HEK293 (cell line): ENCODE results near the gene OGFOD3.

Experiments
- CTCF ChIA-PET: fragments of 350-600 bp; formaldehyde crosslinking; extraction: SDS; loops from one replicate; lab custom pipeline; 2021; ENCODE audit warnings: antibody characterized with exemption; lab: Yijun Ruan, JAX
- POLR2A ChIA-PET: fragments of 300-600 bp; formaldehyde crosslinking; extraction: SDS; loops from one replicate; lab custom pipeline; 2020; ENCODE audit warnings: antibody characterized with exemption, inconsistent platforms; lab: Yijun Ruan, JAX
- H3K27ac ChIP-seq: fragments of 200-500 bp; sonication (Bioruptor generic); 2 replicates; pipeline ENCODE4 v1.5.1; 2014; ENCODE audit warnings: low read depth, low read length, control low read depth, inconsistent platforms; ENCODE audit errors: extremely low read depth
- H3K36me3 ChIP-seq, 2 experiments: fragments of 200-500 bp in 1 of 2; sonication (Bioruptor generic) in 1 of 2; 1 replicate in 1 of 2; 2 replicates in 1 of 2; pipeline ENCODE4 v1.5.1; 2014 to 2017; ENCODE audit warnings: inconsistent platforms in 2 of 2, low read length in 2 of 2; ENCODE audit not compliant: control insufficient read depth in 2 of 2, insufficient read depth in 1 of 2
- H3K4me1 ChIP-seq: fragments of 200-500 bp; sonication (Bioruptor generic); 2 replicates; pipeline ENCODE4 v1.5.1; 2014; ENCODE audit warnings: mild to moderate bottlenecking, low read length, inconsistent platforms; ENCODE audit not compliant: control insufficient read depth, insufficient read depth
- H3K4me3 ChIP-seq: 2 replicates; pipeline ENCODE4 v1.5.1; 2011; ENCODE audit warnings: low read depth, mild to moderate bottlenecking, control low read depth, low read length, moderate library complexity
- H3K9me3 ChIP-seq: fragments of 200-500 bp; sonication (Bioruptor generic); 2 replicates; pipeline ENCODE4 v1.5.1; 2014; ENCODE audit warnings: low read depth, low read length, inconsistent platforms; ENCODE audit not compliant: control insufficient read depth, insufficient read depth
- GLIS2 ChIP-seq: fragments of 450-650 bp; formaldehyde crosslinking; IDR thresholded peaks from 2 replicates; pipeline ENCODE4 v1.5.1; 2016; ENCODE audit warnings: missing biosample characterization, missing genetic modification characterization
- OVOL3 ChIP-seq: fragments of 450-650 bp; formaldehyde crosslinking; IDR thresholded peaks from 2 replicates; pipeline ENCODE4 v1.5.1; 2016; ENCODE audit warnings: missing biosample characterization, missing genetic modification characterization
- PRDM4 ChIP-seq: fragments of 450-650 bp; formaldehyde crosslinking; IDR thresholded peaks from 2 replicates; pipeline ENCODE4 v1.5.1; 2017; ENCODE audit warnings: missing biosample characterization, missing genetic modification characterization
- PRDM6 ChIP-seq: fragments of 450-650 bp; formaldehyde crosslinking; IDR thresholded peaks from 2 replicates; pipeline ENCODE4 v1.5.1; 2017; ENCODE audit warnings: missing biosample characterization, missing genetic modification characterization
- SETDB1 ChIP-seq: IDR thresholded peaks from one replicate; pipeline ENCODE4 v1.6.1; 2017; ENCODE audit warnings: mild to moderate bottlenecking, low read length, moderate library complexity, mixed read lengths; ENCODE audit not compliant: insufficient read length
- TCF7L2 ChIP-seq: IDR thresholded peaks from 2 replicates; pipeline ENCODE4 v1.6.1; 2011; ENCODE audit warnings: low read depth, mild to moderate bottlenecking, inconsistent platforms, low read length, moderate library complexity, borderline replicate concordance
- TRIM28 ChIP-seq: IDR thresholded peaks from 2 replicates; pipeline ENCODE4 v1.6.1; 2011; ENCODE audit warnings: low read length, control low read depth, borderline replicate concordance
- ZBTB44 ChIP-seq: fragments of 450-650 bp; IDR thresholded peaks from 2 replicates; pipeline ENCODE4 v1.5.1; 2018; ENCODE audit warnings: missing biosample characterization, mild to moderate bottlenecking, missing genetic modification characterization
- ZBTB49 ChIP-seq: fragments of 450-650 bp; formaldehyde crosslinking; IDR thresholded peaks from 2 replicates; pipeline ENCODE4 v1.5.1; 2016; ENCODE audit warnings: missing biosample characterization, missing genetic modification characterization, low read depth
- ZFP41 ChIP-seq: fragments of 450-650 bp; formaldehyde crosslinking; IDR thresholded peaks from 2 replicates; pipeline ENCODE4 v1.5.1; 2016; ENCODE audit warnings: missing biosample characterization, missing genetic modification characterization, borderline replicate concordance
- ZNF354C ChIP-seq: fragments of 450-650 bp; formaldehyde crosslinking; IDR thresholded peaks from 2 replicates; pipeline ENCODE4 v1.5.1; 2016; ENCODE audit warnings: missing biosample characterization, missing genetic modification characterization, low read depth, borderline replicate concordance
- ZNF394 ChIP-seq: fragments of 450-650 bp; formaldehyde crosslinking; IDR thresholded peaks from 2 replicates; pipeline ENCODE4 v1.5.1; 2016; ENCODE audit warnings: missing biosample characterization, missing genetic modification characterization, mild to moderate bottlenecking, moderate library complexity, borderline replicate concordance
- ZNF510 ChIP-seq: fragments of 450-650 bp; formaldehyde crosslinking; IDR thresholded peaks from 2 replicates; pipeline ENCODE4 v1.5.1; 2018; ENCODE audit warnings: mild to moderate bottlenecking, missing genetic modification characterization, missing biosample characterization; ENCODE audit not compliant: insufficient replicate concordance
- ZNF518A ChIP-seq: fragments of 450-650 bp; formaldehyde crosslinking; conservative IDR thresholded peaks from 2 replicates; pipeline ENCODE4 v1.5.1; 2016; ENCODE audit warnings: low read depth, missing biosample characterization, missing genetic modification characterization
- ZNF548 ChIP-seq: fragments of 450-650 bp; formaldehyde crosslinking; IDR thresholded peaks from 2 replicates; pipeline ENCODE4 v1.5.1; 2016; ENCODE audit warnings: missing biosample characterization, missing genetic modification characterization
- ZNF560 ChIP-seq: fragments of 450-650 bp; formaldehyde crosslinking; IDR thresholded peaks from 2 replicates; pipeline ENCODE4 v1.5.1; 2017; ENCODE audit warnings: missing biosample characterization, missing genetic modification characterization, borderline replicate concordance
- ZNF571 ChIP-seq: fragments of 450-650 bp; formaldehyde crosslinking; IDR thresholded peaks from 2 replicates; pipeline ENCODE4 v1.5.0; 2017; ENCODE audit warnings: missing biosample characterization, missing genetic modification characterization
- ZNF76 ChIP-seq: fragments of 450-650 bp; formaldehyde crosslinking; IDR thresholded peaks from 2 replicates; pipeline ENCODE4; 2016; ENCODE audit warnings: low read depth, missing biosample characterization, missing genetic modification characterization, borderline replicate concordance
- ZSCAN30 ChIP-seq: fragments of 450-650 bp; IDR thresholded peaks from 2 replicates; pipeline ENCODE4 v1.5.1; 2018; ENCODE audit warnings: missing biosample characterization, mild to moderate bottlenecking, missing genetic modification characterization, moderate library complexity

The OGFOD3 gene

GRCh38 chr17:82367724-82368524 is 50.5 kb downstream of the OGFOD3 start (continued):
- peak; percentile 31 for TF ChIP-seq ZNF518A
- TF ChIP-seq TRIM28: peak; percentile 80
- no peak for TF ChIP-seq ZNF548 (tag by site-specific recombination)
- TF ChIP-seq ZNF510 (tag by site-specific recombination): no peak
- TF ChIP-seq ZNF560 (tag by site-specific recombination): no peak
- TF ChIP-seq GLIS2 (tag by site-specific recombination): peak; percentile 39; the same call in 1 of the 2 replicates
- 0 out of 2 replicates have a peak, but pooled peaks have one; percentile 22 for TF ChIP-seq ZSCAN30 (tag by site-specific recombination)
- TF ChIP-seq SETDB1: peak; percentile 88
- peak; percentile 71; the same call in 1 of the 2 replicates for TF ChIP-seq ZBTB44 (tag by site-specific recombination)
- TF ChIP-seq ZNF571 (tag by site-specific recombination): no peak
- TF ChIP-seq ZNF76 (tag by site-specific recombination): peak; percentile 68
- no peak for TF ChIP-seq ZNF354C
- TF ChIP-seq PRDM4 (tag by site-specific recombination): peak; percentile 94
- peak; percentile 5; the same call in 1 of the 2 replicates for TF ChIP-seq TCF7L2
- peak; percentile 24; the same call in 1 of the 2 replicates for TF ChIP-seq ZNF394 (tag by site-specific recombination)
- TF ChIP-seq, all 188 proteins: peak for 15

- TF ChIP-seq ZBTB49 (tag by site-specific recombination) (no peak), PRDM6 (peak; percentile 19; the same call in 1 of the 2 replicates), OVOL3 (no peak), SETDB1 (no peak), ZFP41 (tag by site-specific recombination) (no peak)
- H3K4me3 ChIP-seq: no peak overlapping the region
- no peaks in the 10 kb centered on the region for H3K9me3 ChIP-seq
- no peaks in the 10 kb centered on the region for H3K36me3 ChIP-seq
- H3K4me1 ChIP-seq: peaks cover 4% of the 10 kb centered on the region
- no peak overlapping the region for H3K27ac ChIP-seq
- CTCF ChIA-PET: interaction anchor here (0.6 to 1.5 kb wide), 5 partner anchors 9 to 131 kb away, joined by 3 to 6 read pairs (median 4); no protein-coding TSS in a partner anchor
- POLR2A ChIA-PET: interaction anchor here (0.7 kb wide), 1 partner anchor 28 kb away, joined by 4 read pairs; no protein-coding TSS in a partner anchor
Measured at GRCh38 chr17:82366749-82367148, 51.6 kb downstream of the OGFOD3 start.
